ENCODE results near the gene TSHZ2.

The TSHZ2 gene

GRCh38 chr20:53283011-53283410 lies 310.9 kb downstream of the TSHZ2 start:
- no peak for DNase-seq (ENCODE audit: low read depth)

GRCh38 chr20:53283597-53283996 lies 311.4 kb downstream of the TSHZ2 start:
- DNase-seq (ENCODE audit: low read depth) = no peak

- DNase-seq (ENCODE audit: low read depth) = no peak
Observed at GRCh38 chr20:53284256-53284655, 312.1 kb downstream of the TSHZ2 start.

GRCh38 chr20:53284696-53285095 lies 312.5 kb downstream of the TSHZ2 start:
- DNase-seq (ENCODE audit: low read depth) = no peak

GRCh38 chr20:53287357-53288042 lies 315.3 kb downstream of the TSHZ2 start:
- DNase-seq (ENCODE audit: low read depth) = no peak

- no peak for DNase-seq (ENCODE audit: low read depth)
Observed at GRCh38 chr20:53291548-53291947, 319.4 kb downstream of the TSHZ2 start.

GRCh38 chr20:53292347-53292746 lies 320.2 kb downstream of the TSHZ2 start:
- no peak for DNase-seq (ENCODE audit: low read depth)

GRCh38 chr20:53294804-53295203 lies 322.6 kb downstream of the TSHZ2 start:
- DNase-seq (ENCODE audit: low read depth) = no peak

- DNase-seq (ENCODE audit: low read depth) = no peak
Observed at GRCh38 chr20:53296025-53296424, 323.9 kb downstream of the TSHZ2 start.

- no peak for DNase-seq (ENCODE audit: low read depth)
Observed at GRCh38 chr20:53296451-53297153, 324.4 kb downstream of the TSHZ2 start.

GRCh38 chr20:53297154-53297529 lies 325.0 kb downstream of the TSHZ2 start:
- DNase-seq (ENCODE audit: low read depth) = no peak

- DNase-seq (ENCODE audit: low read depth) = no peak
Observed at GRCh38 chr20:53298260-53298659, 326.1 kb downstream of the TSHZ2 start.

- no peak for DNase-seq (ENCODE audit: low read depth)
Observed at GRCh38 chr20:53298911-53299310, 326.8 kb downstream of the TSHZ2 start.

GRCh38 chr20:53299831-53300230 lies 327.7 kb downstream of the TSHZ2 start:
- DNase-seq (ENCODE audit: low read depth) = no peak

- DNase-seq (ENCODE audit: low read depth) = no peak
Observed at GRCh38 chr20:53301869-53302268, 329.7 kb downstream of the TSHZ2 start.

GRCh38 chr20:53302695-53303412 lies 330.7 kb downstream of the TSHZ2 start:
- no peak for DNase-seq (ENCODE audit: low read depth)

- DNase-seq (ENCODE audit: low read depth) = no peak
Observed at GRCh38 chr20:53303413-53303760, 331.2 kb downstream of the TSHZ2 start.

GRCh38 chr20:53304146-53304545 lies 332.0 kb downstream of the TSHZ2 start:
- no peak for DNase-seq (ENCODE audit: low read depth)

- DNase-seq (ENCODE audit: low read depth) = no peak
Observed at GRCh38 chr20:53306192-53306805, 334.1 kb downstream of the TSHZ2 start.

GRCh38 chr20:53307964-53308597 lies 335.9 kb downstream of the TSHZ2 start:
- no peak for DNase-seq (ENCODE audit: low read depth)

GRCh38 chr20:53309515-53309914 lies 337.4 kb downstream of the TSHZ2 start:
- DNase-seq (ENCODE audit: low read depth) = no peak

GRCh38 chr20:53312957-53313356 lies 340.8 kb downstream of the TSHZ2 start:
- DNase-seq (ENCODE audit: low read depth) = no peak

Measured in GM04504 (cell line).